ENCODE results near the gene EDC3.
"Not testable (repeated sequence)": the region's sequence is repeated elsewhere in the genome, so short reads cannot be mapped to it uniquely, and the experiment has no call there.

Gene EDC3

DNA sequence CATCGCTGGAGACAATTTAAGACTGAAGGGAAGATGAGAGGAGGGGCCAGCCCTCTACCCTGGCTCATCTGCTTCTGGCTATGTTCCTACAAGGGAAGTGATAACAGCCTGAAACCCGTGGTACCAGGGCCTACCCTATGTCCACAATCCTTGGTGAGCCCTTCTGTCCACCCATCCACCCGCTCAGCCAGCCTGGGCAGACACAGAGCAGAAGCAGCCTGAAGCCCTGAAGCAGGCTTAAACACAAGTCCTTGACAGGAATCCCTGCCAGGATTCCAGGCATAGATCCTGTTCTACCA lies 64.8 kb downstream of the EDC3 start:
- Histone ChIP-seq H3K9ac (ENCODE audit: low read length) (no peak overlapping the region), H3K9me2 (replicated peaks; ENCODE audit: insufficient read depth, low read length) (no peaks in the 10 kb centered on the region), H3K27ac (ENCODE audit: low read depth, low read length) (no peak overlapping the region), H3F3A (ENCODE audit: insufficient read depth) (no peaks in the 10 kb centered on the region), H3K9me3 (ENCODE audit: insufficient read depth, low read length) (no peaks in the 10 kb centered on the region), H3K79me2 (ENCODE audit: insufficient read depth, low read length) (no peaks in the 10 kb centered on the region), H3K36me3 (ENCODE audit: low read length) (no peaks in the 10 kb centered on the region), H4K20me1 (ENCODE audit: low read depth, low read length) (no peaks in the 10 kb centered on the region), H2AFZ (ENCODE audit: low read depth, low read length, severe bottlenecking) (no peak overlapping the region), H3K4me2 (ENCODE audit: low read depth, low read length, poor library complexity, severe bottlenecking) (no peak overlapping the region), H3K4me3 (ENCODE audit: insufficient read depth, low read length, poor library complexity, severe bottlenecking) (no peak overlapping the region), H3K27me3 (ENCODE audit: low read length) (no peaks in the 10 kb centered on the region)
- no peak for TF ChIP-seq EZH2phosphoT487 (conservative IDR thresholded peaks at IDR 0.05; ENCODE audit: low read length)
- TF ChIP-seq, protein P1, sequence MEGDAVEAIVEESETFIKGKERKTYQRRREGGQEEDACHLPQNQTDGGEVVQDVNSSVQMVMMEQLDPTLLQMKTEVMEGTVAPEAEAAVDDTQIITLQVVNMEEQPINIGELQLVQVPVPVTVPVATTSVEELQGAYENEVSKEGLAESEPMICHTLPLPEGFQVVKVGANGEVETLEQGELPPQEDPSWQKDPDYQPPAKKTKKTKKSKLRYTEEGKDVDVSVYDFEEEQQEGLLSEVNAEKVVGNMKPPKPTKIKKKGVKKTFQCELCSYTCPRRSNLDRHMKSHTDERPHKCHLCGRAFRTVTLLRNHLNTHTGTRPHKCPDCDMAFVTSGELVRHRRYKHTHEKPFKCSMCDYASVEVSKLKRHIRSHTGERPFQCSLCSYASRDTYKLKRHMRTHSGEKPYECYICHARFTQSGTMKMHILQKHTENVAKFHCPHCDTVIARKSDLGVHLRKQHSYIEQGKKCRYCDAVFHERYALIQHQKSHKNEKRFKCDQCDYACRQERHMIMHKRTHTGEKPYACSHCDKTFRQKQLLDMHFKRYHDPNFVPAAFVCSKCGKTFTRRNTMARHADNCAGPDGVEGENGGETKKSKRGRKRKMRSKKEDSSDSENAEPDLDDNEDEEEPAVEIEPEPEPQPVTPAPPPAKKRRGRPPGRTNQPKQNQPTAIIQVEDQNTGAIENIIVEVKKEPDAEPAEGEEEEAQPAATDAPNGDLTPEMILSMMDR (IDR thresholded peaks at IDR 0.05; ENCODE audit: insufficient read depth, low read length, poor library complexity, severe bottlenecking) = no peak

DNA sequence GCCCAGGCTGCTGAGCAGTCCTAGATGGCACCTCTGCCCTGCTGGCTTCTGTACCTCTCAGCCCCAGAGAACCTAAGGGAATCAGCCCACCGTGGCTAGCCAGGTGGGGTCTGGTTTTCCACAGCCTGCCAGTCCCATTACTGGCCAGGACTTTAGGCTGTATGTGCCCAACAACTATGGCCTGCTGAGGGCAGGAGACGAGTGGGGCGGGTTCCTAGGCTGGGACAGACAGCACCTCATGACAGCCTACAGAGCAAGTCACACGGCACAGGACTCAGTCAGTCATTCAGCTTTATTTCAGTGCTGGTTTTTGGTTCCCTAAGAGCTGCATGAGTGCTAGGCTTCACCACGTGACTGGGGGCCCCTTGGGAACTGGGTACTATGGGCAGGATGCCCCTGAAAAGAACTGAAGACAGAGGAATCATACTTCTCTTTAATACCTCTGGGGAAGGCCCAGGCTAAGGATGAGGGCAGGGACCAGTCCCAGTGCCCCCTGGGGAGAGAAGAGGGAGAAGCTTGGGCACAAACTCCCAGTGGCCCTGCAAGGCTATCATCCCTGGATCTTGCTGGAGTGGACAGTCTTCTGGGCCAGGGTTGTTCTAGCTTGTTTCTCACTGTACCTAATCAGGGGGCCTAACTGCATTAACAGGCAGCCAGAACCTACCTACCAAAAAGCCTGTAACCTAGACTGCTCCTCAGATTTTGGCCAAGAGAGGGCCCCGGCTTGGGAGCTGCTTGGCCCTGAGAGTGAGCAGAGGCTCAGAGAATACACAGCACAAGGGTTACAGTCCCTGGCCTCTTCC lies 65.3 kb downstream of the EDC3 start:
- Histone ChIP-seq H3K9ac (ENCODE audit: low read length) (no peak overlapping the region), H2AFZ (ENCODE audit: low read depth, low read length, severe bottlenecking) (no peak overlapping the region), H3K9me2 (replicated peaks; ENCODE audit: insufficient read depth, low read length) (no peaks in the 10 kb centered on the region), H3F3A (ENCODE audit: insufficient read depth) (no peaks in the 10 kb centered on the region), H3K79me2 (ENCODE audit: insufficient read depth, low read length) (no peaks in the 10 kb centered on the region), H4K20me1 (ENCODE audit: low read depth, low read length) (no peaks in the 10 kb centered on the region), H3K36me3 (ENCODE audit: low read length) (no peaks in the 10 kb centered on the region), H3K27me3 (ENCODE audit: low read length) (no peaks in the 10 kb centered on the region), H3K4me3 (ENCODE audit: insufficient read depth, low read length, poor library complexity, severe bottlenecking) (no peak overlapping the region), H3K4me2 (ENCODE audit: low read depth, low read length, poor library complexity, severe bottlenecking) (no peak overlapping the region), H3K9me3 (ENCODE audit: insufficient read depth, low read length) (no peaks in the 10 kb centered on the region), H3K27ac (ENCODE audit: low read depth, low read length) (no peak overlapping the region)
- TF ChIP-seq, protein P1 (IDR thresholded peaks at IDR 0.05; ENCODE audit: insufficient read depth, low read length, poor library complexity, severe bottlenecking) = no peak
- TF ChIP-seq EZH2phosphoT487 (conservative IDR thresholded peaks at IDR 0.05; ENCODE audit: low read length) = no peak

DNA sequence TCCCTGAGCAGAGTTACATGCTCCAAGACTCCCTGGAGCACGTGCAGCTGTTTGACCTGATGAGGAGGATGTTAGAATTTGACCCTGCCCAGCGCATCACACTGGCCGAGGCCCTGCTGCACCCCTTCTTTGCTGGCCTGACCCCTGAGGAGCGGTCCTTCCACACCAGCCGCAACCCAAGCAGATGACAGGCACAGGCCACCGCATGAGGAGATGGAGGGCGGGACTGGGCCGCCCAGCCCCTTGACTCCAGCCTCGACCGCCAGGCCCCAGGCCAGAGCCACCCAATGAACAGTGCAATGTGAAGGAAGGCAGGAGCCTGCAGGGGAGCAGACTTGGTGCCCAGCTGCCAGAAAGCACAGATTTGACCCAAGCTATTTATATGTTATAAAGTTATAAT lies 66.1 kb downstream of the EDC3 start:
- H3K79me2 ChIP-seq (ENCODE audit: insufficient read depth, low read length); H3K9ac ChIP-seq (ENCODE audit: low read length); H3K36me3 ChIP-seq (ENCODE audit: low read length); H3K9me3 ChIP-seq (ENCODE audit: insufficient read depth, low read length); H3K27me3 ChIP-seq (ENCODE audit: low read length); H3K4me2 ChIP-seq (ENCODE audit: low read depth, low read length, poor library complexity, severe bottlenecking); H3K4me3 ChIP-seq (ENCODE audit: insufficient read depth, low read length, poor library complexity, severe bottlenecking); H3F3A ChIP-seq (ENCODE audit: insufficient read depth); H2AFZ ChIP-seq (ENCODE audit: low read depth, low read length, severe bottlenecking); H3K9me2 ChIP-seq (replicated peaks; ENCODE audit: insufficient read depth, low read length); H4K20me1 ChIP-seq (ENCODE audit: low read depth, low read length); H3K27ac ChIP-seq (ENCODE audit: low read depth, low read length): not testable (repeated sequence)

DNA sequence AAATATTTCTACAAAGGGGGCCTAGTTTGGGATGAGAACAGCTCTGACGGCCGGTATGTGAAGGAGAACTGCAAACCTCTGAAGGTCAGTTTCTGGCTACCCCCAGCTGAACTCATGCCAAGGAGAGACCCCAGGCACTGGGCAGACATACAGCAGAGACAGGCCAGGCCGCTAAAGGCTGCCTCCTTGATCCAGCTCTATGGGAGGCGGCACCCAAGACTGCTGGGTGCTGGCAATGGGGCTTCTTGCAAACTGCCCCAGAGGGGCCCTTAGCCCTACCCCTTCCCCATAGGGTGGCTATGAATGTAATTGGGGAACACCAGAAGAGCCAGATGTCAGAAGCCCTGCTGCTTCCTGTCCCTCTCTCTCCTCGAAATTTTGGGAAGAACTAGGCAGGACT lies 66.9 kb downstream of the EDC3 start:
- no peaks in the 10 kb centered on the region for H3K9me3 ChIP-seq (ENCODE audit: insufficient read depth, low read length)
- no peaks in the 10 kb centered on the region for H3F3A ChIP-seq (ENCODE audit: insufficient read depth)

More for the DNA sequence above, 66.9 kb downstream of the EDC3 start:
- H4K20me1 ChIP-seq (ENCODE audit: low read depth, low read length) = no peaks in the 10 kb centered on the region
- no peak overlapping the region for H3K4me2 ChIP-seq (ENCODE audit: low read depth, low read length, poor library complexity, severe bottlenecking)
- H3K36me3 ChIP-seq (ENCODE audit: low read length) = no peaks in the 10 kb centered on the region
- no peak overlapping the region for H2AFZ ChIP-seq (ENCODE audit: low read depth, low read length, severe bottlenecking)
- TF ChIP-seq EZH2phosphoT487 (conservative IDR thresholded peaks at IDR 0.05; ENCODE audit: low read length) = no peak
- no peaks in the 10 kb centered on the region for H3K9me2 ChIP-seq (replicated peaks; ENCODE audit: insufficient read depth, low read length)
- H3K27ac ChIP-seq (ENCODE audit: low read depth, low read length) = no peak overlapping the region
- no peaks in the 10 kb centered on the region for H3K27me3 ChIP-seq (ENCODE audit: low read length)
- H3K79me2 ChIP-seq (ENCODE audit: insufficient read depth, low read length) = no peaks in the 10 kb centered on the region
- H3K4me3 ChIP-seq (ENCODE audit: insufficient read depth, low read length, poor library complexity, severe bottlenecking) = no peak overlapping the region
- H3K9ac ChIP-seq (ENCODE audit: low read length) = no peak overlapping the region
